ENCODE data around the gene HSPA4.
"Not testable (repeated sequence)": the region's sequence is repeated elsewhere in the genome, so short reads cannot be mapped to it uniquely, and the experiment has no call there.

The HSPA4 gene

GRCh38 chr5:133132717-133133116 is 80.9 kb downstream of the HSPA4 start:
- no peak overlapping the region for H2AFZ ChIP-seq (ENCODE audit: low read depth, low read length)
- DNase-seq (no peak), ATAC-seq (ENCODE audit: insufficient read depth, low read depth) (no peak)
- TF ChIP-seq EZH2 (IDR thresholded peaks at IDR 0.05; ENCODE audit: borderline replicate concordance, low read depth, low read length, severe bottlenecking), result no peak
- no peak for TF ChIP-seq CTCF (IDR thresholded peaks at IDR 0.05; ENCODE audit: borderline replicate concordance, extremely low read depth, low read length, poor library complexity, severe bottlenecking)
- no peaks in the 10 kb centered on the region for H3K9me3 ChIP-seq (ENCODE audit: insufficient read depth, low read length, severe bottlenecking)
- H3K27ac ChIP-seq (ENCODE audit: low read length), result no peak overlapping the region
- H3K4me1 ChIP-seq (ENCODE audit: insufficient read depth, low read length), result no peaks in the 10 kb centered on the region
- H3K9ac ChIP-seq (ENCODE audit: low read depth, low read length), result no peak overlapping the region
- H3K4me2 ChIP-seq (ENCODE audit: insufficient read depth, low read length), result no peak overlapping the region
- no peak overlapping the region for H3K4me3 ChIP-seq (ENCODE audit: low read depth in 1 of 2, low read length in 2 of 2)
- no peaks in the 10 kb centered on the region for H3K36me3 ChIP-seq (ENCODE audit: insufficient read depth, low read length)
- no peaks in the 10 kb centered on the region for H3K27me3 ChIP-seq (ENCODE audit: insufficient read depth, low read length, poor library complexity)
- H3K79me2 ChIP-seq (ENCODE audit: insufficient read depth, low read length), result no peaks in the 10 kb centered on the region
- no peaks in the 10 kb centered on the region for H4K20me1 ChIP-seq (ENCODE audit: insufficient read depth, low read length)

- not testable (repeated sequence) for H2AFZ ChIP-seq (ENCODE audit: low read depth, low read length); H3K4me3 ChIP-seq (ENCODE audit: low read depth in 1 of 2, low read length in 2 of 2); H4K20me1 ChIP-seq (ENCODE audit: insufficient read depth, low read length); H3K9me3 ChIP-seq (ENCODE audit: insufficient read depth, low read length, severe bottlenecking); H3K4me1 ChIP-seq (ENCODE audit: insufficient read depth, low read length); H3K27me3 ChIP-seq (ENCODE audit: insufficient read depth, low read length, poor library complexity); H3K79me2 ChIP-seq (ENCODE audit: insufficient read depth, low read length); H3K27ac ChIP-seq (ENCODE audit: low read length); H3K9ac ChIP-seq (ENCODE audit: low read depth, low read length); H3K36me3 ChIP-seq (ENCODE audit: insufficient read depth, low read length); DNase-seq; ATAC-seq (ENCODE audit: insufficient read depth, low read depth); H3K4me2 ChIP-seq (ENCODE audit: insufficient read depth, low read length)
Observed at GRCh38 chr5:133133241-133133640, 81.4 kb downstream of the HSPA4 start.

- not testable (repeated sequence) for H3K79me2 ChIP-seq (ENCODE audit: insufficient read depth, low read length); H3K9ac ChIP-seq (ENCODE audit: low read depth, low read length); H3K36me3 ChIP-seq (ENCODE audit: insufficient read depth, low read length); ATAC-seq (ENCODE audit: insufficient read depth, low read depth); H4K20me1 ChIP-seq (ENCODE audit: insufficient read depth, low read length); H3K9me3 ChIP-seq (ENCODE audit: insufficient read depth, low read length, severe bottlenecking); DNase-seq; H3K4me1 ChIP-seq (ENCODE audit: insufficient read depth, low read length); H3K27me3 ChIP-seq (ENCODE audit: insufficient read depth, low read length, poor library complexity); H3K4me2 ChIP-seq (ENCODE audit: insufficient read depth, low read length); H3K27ac ChIP-seq (ENCODE audit: low read length); H3K4me3 ChIP-seq (ENCODE audit: low read depth in 1 of 2, low read length in 2 of 2); H2AFZ ChIP-seq (ENCODE audit: low read depth, low read length)
Observed at GRCh38 chr5:133136890-133137289, 85.1 kb downstream of the HSPA4 start.

- H3K4me1 ChIP-seq (ENCODE audit: insufficient read depth, low read length), result no peaks in the 10 kb centered on the region
- no peaks in the 10 kb centered on the region for H3K79me2 ChIP-seq (ENCODE audit: insufficient read depth, low read length)
- no peak overlapping the region for H3K4me2 ChIP-seq (ENCODE audit: insufficient read depth, low read length)
- no peak overlapping the region for H3K4me3 ChIP-seq (ENCODE audit: low read depth in 1 of 2, low read length in 2 of 2)
- ATAC-seq (ENCODE audit: insufficient read depth, low read depth), result no peak
- no peaks in the 10 kb centered on the region for H4K20me1 ChIP-seq (ENCODE audit: insufficient read depth, low read length)
- TF ChIP-seq CTCF (IDR thresholded peaks at IDR 0.05; ENCODE audit: borderline replicate concordance, extremely low read depth, low read length, poor library complexity, severe bottlenecking), result no peak
- TF ChIP-seq EZH2 (IDR thresholded peaks at IDR 0.05; ENCODE audit: borderline replicate concordance, low read depth, low read length, severe bottlenecking), result no peak
- H3K36me3 ChIP-seq (ENCODE audit: insufficient read depth, low read length), result no peaks in the 10 kb centered on the region
- H3K9ac ChIP-seq (ENCODE audit: low read depth, low read length), result no peak overlapping the region
- DNase-seq, result no peak
- no peak overlapping the region for H3K27ac ChIP-seq (ENCODE audit: low read length)
- H3K27me3 ChIP-seq (ENCODE audit: insufficient read depth, low read length, poor library complexity), result no peaks in the 10 kb centered on the region
- H3K9me3 ChIP-seq (ENCODE audit: insufficient read depth, low read length, severe bottlenecking), result peaks cover 7% of the 10 kb centered on the region
- H2AFZ ChIP-seq (ENCODE audit: low read depth, low read length), result no peak overlapping the region
Observed at GRCh38 chr5:133140311-133140710, 88.5 kb downstream of the HSPA4 start.
